A549 (cell line): ENCODE measurements around the gene MSN.

Experiments
- CEBPB ChIP-seq, 2 experiments: fragments of >200 bp in 1 of 2; sonication (Bioruptor Twin) in 1 of 2; formaldehyde crosslinking in 1 of 2; IDR thresholded peaks; 2 replicates each; pipeline ENCODE4 v1.6.1; 2012 to 2016
- CTCF ChIP-seq: fragments of >200 bp; sonication (Bioruptor Twin); formaldehyde crosslinking; IDR thresholded peaks from 3 replicates; pipeline ENCODE4 v1.5.1; 2016
- ESRRA ChIP-seq: fragments of 150-350 bp; IDR thresholded peaks from 2 replicates; pipeline ENCODE4 v1.6.1; 2014; ENCODE audit warnings: mild to moderate bottlenecking, low read length, borderline replicate concordance
- MAX ChIP-seq: IDR thresholded peaks from 2 replicates; pipeline ENCODE4 v1.6.1; 2012
- POLR2A ChIP-seq: IDR thresholded peaks from 2 replicates; pipeline ENCODE4 v1.6.1; 2012; ENCODE audit warnings: mild to moderate bottlenecking, low read length
- RAD21 ChIP-seq, 2 experiments: fragments of >200 bp in 1 of 2; sonication (Bioruptor Twin) in 1 of 2; formaldehyde crosslinking in 1 of 2; IDR thresholded peaks in 1 of 2; conservative IDR thresholded peaks in 1 of 2; 2 replicates in 1 of 2; 3 replicates in 1 of 2; pipeline ENCODE4 v1.6.1; 2012 to 2018; ENCODE audit warnings: inconsistent platforms in 1 of 2

GRCh38 chrX:65731684-65732289, 64.3 kb downstream of the MSN start:
- TF ChIP-seq RAD21 (conservative IDR thresholded peaks at IDR 0.05 in 1 of 2, IDR thresholded peaks at IDR 0.05 in 1 of 2), result no peak
- TF ChIP-seq CEBPB (IDR thresholded peaks at IDR 0.05), result no peak
- no peak for TF ChIP-seq CTCF
- TF ChIP-seq POLR2A, result no peak
- no peak for TF ChIP-seq ESRRA
- TF ChIP-seq MAX, result no peak
